ENCODE measurements around the gene EPHB1.
"Not testable (repeated sequence)": the region's sequence is repeated elsewhere in the genome, so short reads cannot be mapped to it uniquely, and the experiment has no call there.

The EPHB1 gene

DNA sequence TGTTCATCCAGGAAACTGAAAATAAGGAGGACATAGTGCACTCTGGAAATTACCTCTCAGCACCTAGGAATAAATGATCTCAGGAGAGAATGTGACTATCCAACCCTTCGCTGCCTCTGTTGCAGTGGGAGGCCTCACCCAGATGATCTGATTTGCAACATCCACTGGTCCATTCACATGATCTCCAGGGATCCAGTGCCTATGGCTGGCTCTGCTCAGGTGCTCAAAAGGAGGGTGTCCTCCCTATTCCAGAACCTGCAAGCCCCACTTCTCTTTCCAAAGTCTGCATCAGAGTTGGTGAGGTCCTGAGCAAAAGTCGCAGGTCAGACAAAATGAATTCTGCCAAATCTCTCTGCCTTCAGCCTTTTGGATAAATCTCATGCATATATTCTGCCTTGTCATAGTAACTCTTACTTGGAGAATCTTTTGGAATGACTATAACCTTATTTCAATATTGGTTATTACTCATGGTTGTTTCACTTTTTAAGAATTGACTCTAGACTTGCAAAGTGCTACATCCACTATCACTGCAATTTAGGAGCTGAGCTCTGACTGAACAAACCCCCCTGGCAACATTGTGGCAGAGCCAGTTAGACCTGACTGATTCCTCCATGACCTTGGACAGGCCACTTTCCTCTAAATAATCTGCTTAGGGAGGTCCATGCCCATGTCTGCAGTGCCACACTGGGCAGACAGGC lies 295.1 kb downstream of the EPHB1 start:
- no peak for DNase-seq

GRCh38 chr3:135091946-135092345 lies 296.9 kb downstream of the EPHB1 start:
- DNase-seq: no peak

DNA sequence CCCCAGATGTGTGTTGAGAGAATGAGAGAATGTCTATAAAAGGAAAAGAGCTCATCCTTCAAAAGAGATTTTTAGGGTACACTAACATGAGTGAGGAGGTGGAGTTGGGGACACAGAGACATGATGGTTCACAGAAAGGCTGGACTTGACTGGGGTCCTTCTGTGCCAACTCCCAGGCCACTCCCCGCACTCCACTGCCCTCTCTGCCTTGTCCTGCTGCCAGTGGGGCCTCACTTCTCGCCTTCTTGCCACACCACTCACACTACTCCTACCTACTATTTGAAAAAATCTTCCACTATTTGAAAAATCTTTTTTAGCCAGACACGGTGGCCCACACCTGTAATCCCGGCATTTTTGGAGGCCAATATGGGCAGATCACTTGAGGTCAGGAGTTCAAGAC lies 298.1 kb downstream of the EPHB1 start:
- DNase-seq: no peak

DNA sequence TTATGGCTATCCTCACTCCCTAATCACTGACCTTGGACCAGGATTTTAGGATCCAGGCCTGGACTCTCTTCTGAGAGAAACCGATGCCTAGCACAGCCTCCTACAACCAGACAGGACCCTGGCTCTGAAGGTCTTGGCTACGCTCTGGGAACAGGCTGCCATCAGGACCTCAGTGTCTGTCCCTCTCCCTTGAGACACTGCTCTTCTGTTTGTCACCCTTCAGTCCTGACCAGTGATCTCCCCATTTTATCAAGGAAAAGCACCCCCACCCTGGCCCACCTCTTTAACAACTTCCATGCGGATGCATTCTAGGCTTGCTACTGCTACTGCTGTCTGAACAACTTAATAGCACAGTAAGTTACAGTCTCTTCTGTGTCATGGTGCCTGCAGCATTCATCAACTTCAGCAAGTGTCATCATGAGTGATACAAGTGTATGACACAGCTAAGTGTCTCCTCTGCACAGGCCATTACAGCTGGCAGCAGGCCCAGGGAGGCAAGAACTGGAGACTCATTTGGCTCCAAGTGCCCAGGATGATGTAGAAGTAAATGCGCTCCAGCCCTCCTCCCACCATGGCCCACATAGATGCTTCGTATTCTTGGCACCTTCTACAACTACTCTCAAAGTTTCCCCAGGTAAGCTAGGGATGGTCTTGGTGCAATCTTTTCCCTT lies 302.4 kb downstream of the EPHB1 start:
- DNase-seq: no peak

GRCh38 chr3:135099734-135100355 lies 304.8 kb downstream of the EPHB1 start:
- no peak for DNase-seq

GRCh38 chr3:135100366-135100765 lies 305.3 kb downstream of the EPHB1 start:
- no peak for DNase-seq

GRCh38 chr3:135103917-135104316 lies 308.9 kb downstream of the EPHB1 start:
- DNase-seq: no peak

DNA sequence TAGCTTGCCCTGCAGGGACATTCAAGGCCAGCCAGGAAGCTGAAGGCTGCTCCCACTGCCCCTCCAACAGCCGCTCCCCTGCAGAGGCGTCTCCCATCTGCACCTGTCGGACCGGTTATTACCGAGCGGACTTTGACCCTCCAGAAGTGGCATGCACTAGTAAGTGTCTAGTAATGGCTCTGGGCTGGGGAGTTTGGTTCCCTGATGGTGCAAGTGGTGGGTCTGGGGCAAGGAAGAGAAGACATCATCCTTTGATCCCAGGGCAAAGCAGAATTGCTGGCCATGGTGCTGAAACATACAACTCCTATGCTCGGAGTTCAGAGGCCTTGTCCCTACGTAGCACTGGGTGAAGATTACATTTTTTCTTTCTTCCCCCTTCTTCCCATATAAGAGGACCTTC lies 311.4 kb downstream of the EPHB1 start:
- DNase-seq: no peak

GRCh38 chr3:135107043-135107442 lies 312.0 kb downstream of the EPHB1 start:
- DNase-seq: no peak

- DNase-seq: no peak
Observed at GRCh38 chr3:135109681-135110080, 314.6 kb downstream of the EPHB1 start.

DNA sequence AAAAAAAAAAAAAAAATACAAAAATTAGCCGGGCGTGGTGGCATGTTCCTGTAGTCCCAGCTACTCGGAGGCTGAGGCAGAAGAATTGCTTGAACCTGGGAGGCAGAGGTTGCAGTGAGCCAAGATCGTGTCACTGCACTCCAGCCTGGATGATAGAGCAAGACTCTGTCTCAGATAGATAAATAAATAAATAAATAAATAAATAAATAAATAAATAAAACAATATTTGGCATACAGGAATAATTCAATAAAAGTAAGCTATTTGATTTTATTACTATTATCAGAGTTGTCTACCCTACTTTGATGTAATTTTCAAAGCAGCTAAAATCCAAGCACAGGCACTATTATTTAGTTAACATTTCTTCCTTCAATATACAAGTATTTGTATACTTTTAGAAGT lies 319.5 kb downstream of the EPHB1 start:
- not testable (repeated sequence) for DNase-seq

DNA sequence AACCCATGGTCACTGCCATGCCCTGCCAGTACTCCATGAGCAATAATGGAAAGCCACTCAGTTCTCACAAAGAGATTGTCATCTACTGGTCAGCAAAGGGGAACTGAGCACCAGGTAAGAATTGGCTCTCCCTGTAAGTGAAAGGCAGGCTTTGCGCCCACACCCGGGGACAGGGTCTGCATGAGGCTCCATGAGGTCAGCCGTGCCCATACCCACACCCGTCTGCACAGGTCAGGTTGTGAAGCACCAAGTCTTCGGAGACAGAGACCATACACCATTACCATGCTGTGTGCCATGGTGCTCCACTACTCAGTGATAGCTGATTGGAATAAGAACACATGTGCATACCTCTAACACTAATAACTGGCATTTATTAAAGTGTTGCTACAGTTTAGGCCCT lies 322.9 kb downstream of the EPHB1 start:
- DNase-seq: no peak

DNA sequence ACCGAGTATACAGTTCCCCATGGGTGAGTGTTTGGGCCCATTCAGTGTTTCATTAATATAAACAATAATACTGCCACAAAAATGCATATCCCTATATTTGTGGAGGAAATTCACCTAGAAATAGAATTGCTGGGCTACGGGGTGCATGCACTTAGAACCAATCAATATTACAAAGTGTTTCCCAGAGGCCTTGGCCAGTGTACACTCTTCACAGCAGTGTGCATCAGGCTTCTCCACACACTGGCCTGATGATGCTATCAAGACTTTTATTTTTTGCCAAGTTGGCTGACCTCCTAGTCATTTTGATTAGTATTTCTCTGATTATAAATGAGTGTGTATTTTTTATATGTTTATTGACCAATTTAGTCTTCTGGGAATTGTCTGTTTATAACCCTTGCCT lies 323.7 kb downstream of the EPHB1 start:
- DNase-seq: no peak

- no peak for DNase-seq
Observed at GRCh38 chr3:135125171-135125801, 330.2 kb downstream of the EPHB1 start.

DNA sequence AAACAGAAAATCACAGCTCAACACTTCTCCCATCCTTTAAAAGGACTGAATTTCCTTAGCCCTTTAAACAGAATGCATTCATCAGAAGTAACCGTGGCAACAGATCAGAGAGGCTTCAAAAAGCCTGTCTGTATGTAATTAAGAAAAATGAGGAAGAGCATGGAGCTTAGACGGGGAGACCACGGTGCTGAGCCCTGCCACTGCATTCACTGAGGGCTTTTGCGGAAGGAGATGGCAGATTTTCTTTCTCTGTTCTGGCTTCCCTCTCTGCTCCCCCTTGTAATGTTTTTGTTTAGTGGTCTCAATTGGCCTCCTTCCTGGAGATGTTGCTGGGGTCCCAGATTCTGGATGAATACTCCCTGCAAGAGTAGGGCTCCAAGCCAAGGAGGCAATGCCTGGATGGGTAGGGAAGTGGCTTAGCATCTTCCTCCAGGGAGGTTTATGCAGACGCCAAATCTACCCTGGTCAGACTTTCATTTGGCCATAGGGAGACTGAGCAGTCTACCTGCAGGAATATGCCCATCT lies 332.9 kb downstream of the EPHB1 start:
- no peak for DNase-seq

DNA sequence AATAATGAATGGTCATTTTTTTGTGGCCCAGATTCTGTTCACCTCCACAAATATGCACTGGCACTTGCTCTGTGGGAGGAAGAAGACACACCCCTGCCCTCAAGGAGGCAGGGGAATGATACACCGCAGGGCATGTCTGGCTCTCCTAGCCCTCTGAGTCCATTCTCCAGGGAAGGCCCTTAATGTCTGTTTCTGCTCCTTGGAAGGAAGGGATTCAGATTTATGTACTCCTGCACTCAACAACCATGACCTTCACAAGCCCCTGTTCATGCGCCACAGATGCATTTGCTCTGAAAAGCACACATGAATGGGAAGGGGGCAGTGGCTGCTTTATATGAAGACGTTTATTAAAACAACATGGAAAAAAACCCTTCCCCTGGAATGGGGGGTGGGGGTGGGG lies 333.8 kb downstream of the EPHB1 start:
- no peak for DNase-seq

GRCh38 chr3:135131290-135131689 lies 336.2 kb downstream of the EPHB1 start:
- DNase-seq: no peak

GRCh38 chr3:135133905-135134683 lies 339.0 kb downstream of the EPHB1 start:
- DNase-seq: no peak

DNA sequence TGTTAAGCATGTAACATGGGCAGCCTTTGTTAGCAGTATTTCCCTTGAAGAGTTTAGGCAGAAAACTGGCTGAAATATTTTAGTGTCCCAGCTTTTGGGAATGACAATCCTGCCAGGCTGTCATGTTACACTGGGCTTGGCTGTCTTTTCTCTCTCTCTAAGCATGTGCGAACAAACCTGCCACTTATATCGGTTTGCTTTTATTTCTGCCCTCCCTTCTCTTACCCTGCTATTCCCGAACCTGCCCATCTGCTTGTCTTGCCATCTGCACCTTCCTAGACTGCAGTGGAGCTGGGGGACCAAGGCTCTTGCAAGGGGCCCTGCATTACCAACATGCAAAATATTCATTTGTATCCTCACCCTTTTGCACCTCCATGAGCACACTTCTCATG lies 339.6 kb downstream of the EPHB1 start:
- DNase-seq: no peak

DNA sequence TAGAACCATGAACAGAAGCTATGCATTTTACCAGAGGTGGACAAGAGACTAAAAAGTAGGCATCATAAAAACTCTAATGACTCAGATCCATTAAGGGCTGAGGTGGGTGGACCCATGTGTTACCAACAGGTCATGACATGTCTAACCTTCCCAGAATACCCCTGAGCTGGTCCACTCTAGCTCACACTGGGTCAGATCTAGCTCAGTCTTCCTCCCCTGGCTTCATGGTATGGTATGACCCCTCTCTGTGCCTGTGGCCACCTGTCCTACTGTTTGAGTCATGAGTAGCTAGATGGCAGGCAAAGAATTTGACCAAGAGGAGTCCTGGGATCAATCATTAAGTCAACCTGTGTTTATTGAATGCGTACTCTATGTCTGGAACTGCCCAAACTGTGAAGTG lies 340.4 kb downstream of the EPHB1 start:
- DNase-seq: no peak

DNA sequence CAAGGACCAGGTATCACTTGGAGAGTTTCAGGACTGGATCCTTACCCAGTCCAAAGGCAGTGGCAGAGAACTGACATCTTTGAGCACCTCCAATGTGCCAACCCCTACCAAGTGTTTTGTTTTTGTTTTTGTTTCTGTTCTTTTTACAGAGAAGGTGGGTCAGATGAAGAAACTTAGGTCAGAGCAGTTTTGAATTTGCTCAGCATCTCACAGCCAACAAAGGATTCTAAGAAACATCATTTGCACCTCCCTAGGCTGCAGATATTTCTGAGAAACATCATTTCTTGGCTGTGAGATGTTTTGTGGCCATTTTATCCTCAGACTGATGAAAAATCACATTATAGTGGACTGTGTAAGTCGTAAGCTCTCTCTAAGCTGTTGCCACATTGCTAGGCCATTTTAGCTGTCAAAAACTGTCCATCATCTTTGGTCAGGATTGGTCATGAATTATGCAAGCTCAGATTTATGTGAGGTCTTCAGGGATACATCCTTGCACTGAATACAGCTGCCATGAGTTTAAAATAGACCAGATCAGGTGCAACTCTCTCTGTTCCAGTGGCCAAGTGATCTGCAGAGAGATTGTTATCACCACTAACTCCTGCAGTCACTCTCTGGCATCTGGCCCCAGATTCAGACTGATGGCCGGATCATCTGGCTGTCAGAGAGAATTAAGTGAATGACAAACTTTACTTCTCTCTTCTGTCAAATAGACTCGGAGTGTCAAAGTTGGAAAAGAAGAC lies 341.5 kb downstream of the EPHB1 start:
- no peak for DNase-seq

DNA sequence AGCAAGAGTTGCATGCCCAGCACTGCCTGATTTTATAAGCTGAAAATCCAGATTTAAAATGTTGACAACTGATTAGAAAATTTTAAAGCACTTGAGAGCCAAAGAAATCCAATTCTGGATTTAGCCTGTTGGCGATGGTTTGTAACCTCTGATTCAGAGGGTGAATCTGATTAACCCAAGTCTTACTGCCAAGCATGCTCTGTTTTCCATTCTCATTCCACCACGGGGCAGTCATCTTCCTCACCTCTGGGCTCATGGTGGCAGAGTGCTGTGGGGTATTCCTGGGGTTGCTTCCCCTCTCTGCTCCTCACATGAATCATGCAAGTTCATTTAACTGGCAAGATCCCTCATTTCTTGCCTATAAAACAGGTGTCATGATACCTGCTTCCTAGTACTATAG lies 342.2 kb downstream of the EPHB1 start:
- no peak for DNase-seq
